Activated CD4-positive, alpha-beta T cell treated with anti-CD3 and anti-CD28 coated beads, Interleukin-2, Interleukin-4, amounts not matched to agents 100 ng/mL and 50 ng/mL, durations not matched to agents 16 hours and 8 hours (primary cell): Measurements from ENCODE around the gene SLC1A7.

ENCODE experiments used
- DNase-seq: peaks from one replicate; pipeline ENCODE4 v3.0.0-alpha.2; 2020; ENCODE audit warnings: low spot score

SLC1A7 gene

DNA sequence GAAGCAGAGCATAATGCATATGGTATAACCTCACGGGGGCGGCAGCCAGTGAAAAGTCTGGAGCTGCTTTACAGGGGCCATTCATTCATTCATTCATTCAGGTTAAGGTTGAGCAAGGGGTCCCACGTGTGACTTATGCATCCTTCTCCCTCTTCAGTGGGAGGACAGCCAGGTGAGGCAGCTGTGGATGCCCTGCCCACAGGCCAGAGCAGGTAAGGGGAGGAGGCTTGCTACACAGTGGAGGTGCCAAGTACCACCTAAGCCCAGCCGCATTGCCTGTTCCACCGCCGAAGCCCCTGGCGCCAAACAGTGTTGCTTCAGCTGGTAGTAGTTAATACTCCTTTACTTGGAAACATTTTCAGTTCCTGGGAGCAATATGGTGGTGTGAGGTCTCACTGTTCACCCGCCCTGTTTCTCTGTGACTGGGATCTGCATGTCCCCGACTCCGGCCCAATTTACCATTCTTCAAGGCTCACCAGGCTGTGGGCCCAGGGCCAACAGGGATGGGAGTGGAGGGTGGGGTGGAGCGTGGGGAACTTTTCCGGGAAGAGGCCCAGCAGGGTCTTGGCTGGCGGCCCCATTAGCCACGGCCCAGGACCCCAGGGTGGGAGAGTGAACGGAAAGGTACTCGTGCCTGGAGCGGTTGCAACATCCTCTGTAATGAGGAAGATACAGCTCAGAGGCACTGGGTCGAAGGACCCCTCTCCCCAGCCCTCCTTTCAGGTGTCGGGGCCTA is 81.1 kb downstream of the SLC1A7 start:
- DNase-seq, result no peak

GRCh38 chr1:53060579-53060978 is 81.9 kb downstream of the SLC1A7 start:
- no peak for DNase-seq

DNA sequence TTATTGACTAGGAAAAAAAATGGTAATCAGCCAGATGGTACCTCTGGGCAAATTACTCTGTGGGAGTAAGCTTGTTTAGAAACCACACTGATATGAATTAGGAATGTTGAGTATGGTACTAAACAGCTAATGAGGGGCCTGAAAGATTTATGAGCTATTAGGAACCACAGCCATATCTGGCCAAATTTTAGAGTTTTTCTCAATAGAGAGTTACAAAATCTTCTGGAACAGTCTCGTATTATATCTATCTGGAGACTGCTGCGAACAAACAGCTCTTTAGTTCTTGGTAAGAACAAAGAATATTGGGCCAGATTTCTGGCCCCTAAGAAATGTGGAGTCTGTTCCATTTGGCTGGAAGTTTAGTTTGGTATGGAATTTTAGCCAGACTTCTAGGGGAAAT is 85.3 kb downstream of the SLC1A7 start:
- DNase-seq, result no peak

DNA sequence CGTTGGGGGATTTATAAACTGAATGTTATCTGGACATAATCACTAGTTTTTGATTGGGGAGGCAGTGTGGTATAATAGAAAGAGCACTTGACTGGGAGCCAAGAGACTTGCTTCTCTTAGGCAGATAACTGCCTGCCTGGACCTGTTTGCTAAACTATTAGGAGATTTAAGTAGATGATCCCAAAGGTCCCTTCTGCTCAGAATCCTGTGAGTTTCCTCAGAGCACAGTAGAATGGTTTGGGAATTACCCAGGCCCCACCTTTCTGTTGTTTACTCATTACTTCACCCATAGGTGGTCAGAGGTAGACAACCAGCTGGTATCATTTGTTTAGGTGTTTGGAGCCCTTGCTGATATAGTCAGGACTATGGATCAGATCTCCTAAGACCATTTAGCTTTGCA is 90.8 kb downstream of the SLC1A7 start:
- DNase-seq, result no peak

DNA sequence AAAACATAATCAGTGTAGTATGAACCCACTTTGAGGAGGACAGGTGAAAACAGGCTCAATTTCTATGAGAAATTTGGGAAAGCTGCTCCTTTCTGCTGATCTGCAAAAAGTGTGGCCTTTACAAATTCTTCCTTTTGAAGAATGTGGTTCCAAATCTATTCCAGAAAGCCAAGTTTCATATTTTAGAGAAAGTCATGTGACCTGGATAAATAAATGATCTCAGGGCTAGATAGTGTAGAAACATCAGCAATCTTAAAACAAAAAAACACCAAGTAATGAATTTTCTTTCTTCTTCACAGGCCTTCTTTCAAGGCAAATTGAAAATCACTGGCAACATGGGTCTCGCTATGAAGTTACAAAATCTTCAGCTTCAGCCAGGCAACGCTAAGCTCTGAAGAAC is 92.1 kb downstream of the SLC1A7 start:
- DNase-seq, result no peak

DNA sequence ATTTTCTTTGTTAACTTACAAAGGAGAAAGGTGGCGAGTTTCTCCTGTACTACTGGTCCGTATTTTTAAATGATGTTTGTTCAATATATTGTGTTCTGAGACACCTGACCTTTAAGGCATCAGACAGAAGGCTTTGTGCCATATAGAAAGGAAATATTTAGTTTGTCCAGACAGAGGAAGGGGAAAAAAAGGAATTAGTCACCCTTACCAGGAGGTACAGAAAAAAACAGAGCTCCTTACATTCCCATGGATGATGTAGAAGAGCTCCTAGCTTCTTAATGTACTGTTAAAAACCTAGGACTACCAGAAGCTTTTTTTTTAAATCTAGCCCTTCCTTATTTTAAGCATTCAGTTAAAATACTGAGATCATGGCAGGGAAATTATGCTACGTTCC is 92.9 kb downstream of the SLC1A7 start:
- no peak for DNase-seq

GRCh38 chr1:53048960-53049573 is 93.4 kb downstream of the SLC1A7 start:
- DNase-seq, result no peak

DNA sequence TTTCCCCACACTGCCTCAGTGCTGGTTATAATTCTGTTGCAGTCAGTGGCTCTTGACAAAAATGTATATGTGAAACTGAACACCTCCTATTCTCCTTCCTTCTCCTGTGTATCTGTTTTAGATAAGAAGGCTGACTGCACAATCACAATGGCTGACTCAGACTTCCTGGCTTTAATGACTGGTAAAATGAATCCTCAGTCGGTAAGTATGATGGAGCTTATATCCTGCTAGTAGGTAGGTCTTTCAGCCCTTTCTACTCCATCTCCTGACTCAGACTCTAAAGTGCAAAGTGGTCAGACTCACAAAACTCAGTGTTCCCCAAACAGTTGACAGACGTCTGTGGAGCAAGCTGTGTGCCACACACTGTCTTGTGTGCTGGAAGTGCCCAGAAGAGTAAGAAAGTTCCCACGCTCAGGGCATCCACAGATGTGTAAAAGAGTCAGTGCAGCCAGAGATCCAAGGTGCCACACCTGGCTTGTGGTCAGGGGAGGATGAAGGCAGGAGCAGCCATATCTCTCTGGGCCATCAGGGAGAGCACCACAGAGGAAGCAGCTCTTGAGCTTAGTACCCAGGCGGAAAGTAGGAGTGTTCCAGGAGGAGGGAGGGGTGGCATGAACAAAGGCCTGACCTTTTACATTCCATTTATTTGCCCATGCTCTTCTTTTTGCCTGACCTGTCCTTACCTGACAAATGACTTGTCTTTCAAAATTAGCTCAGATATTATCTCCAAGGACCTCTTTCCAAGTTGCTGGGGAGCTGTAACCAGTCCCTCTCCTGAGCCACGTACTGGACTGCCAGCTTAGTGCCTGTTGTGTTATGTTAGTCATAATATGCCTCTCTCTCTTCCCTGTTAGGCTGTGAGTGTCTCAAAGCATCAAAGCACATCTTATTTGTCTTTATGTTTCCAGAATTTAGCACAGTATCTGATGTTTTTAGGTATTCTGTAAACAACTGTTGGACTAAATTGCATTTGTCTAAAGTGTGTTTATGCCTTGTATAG is 94.4 kb downstream of the SLC1A7 start:
- DNase-seq, result peak; percentile 16

DNA sequence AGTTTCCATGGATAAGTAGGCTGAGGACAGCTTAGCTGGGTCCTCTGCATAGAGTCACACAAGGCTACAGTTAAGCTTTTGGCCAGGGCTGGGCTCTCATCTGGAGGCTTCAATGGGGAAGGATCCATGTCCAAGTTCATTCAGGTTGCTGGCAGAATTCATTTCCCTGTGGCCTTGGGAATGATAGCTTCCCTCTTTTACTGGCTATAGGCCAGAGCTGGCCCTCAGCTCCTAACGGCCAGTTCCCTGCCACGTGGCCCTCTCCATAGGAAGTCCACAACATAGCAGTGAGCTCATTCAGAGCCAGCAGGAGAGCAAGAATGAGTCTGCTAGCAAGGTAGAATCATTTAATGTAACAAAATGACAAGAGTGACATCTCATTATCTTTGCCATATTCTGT is 95.5 kb downstream of the SLC1A7 start:
- DNase-seq, result no peak

- DNase-seq, result no peak
Measured at GRCh38 chr1:53044926-53045325, 97.5 kb downstream of the SLC1A7 start.

DNA sequence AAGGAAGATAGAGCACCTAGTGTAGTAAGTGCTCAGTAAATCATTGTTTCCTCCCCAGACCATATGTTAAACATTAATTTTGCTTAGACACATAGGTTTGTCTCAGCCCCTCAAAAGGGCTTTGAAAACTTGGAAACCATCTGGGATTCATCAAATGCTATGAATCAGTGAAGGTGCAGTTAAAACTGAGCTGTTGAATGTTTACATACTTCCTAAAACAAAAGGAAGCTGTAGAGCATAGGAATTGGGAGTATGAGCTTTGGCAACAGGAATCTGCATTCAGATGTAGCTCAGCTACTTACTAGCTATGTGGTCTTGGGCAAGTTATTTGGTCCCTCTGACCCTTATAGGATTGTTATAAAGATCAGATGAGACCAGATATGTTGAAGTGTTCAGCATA is 99.2 kb downstream of the SLC1A7 start:
- no peak for DNase-seq

GRCh38 chr1:53038566-53038965 is 103.9 kb downstream of the SLC1A7 start:
- no peak for DNase-seq
